Sigmoid colon (tissue), 7 donors: ENCODE results near the gene ARSJ. TPM values are rescaled to one million over a fixed set of nuclear protein-coding genes. Genes with fewer than 3 reads are reported as not detected.
A peak's percentile ranks its signal among the peaks of the same experiment; 100 is the strongest.

ENCODE experiments used
- DNase-seq: peaks from one replicate; pipeline ENCODE4 v3.0.0-alpha.2; 2019
- H3K27ac ChIP-seq, 4 donors: fragments of 200-600 bp; sonication (generic); one replicate each; pipeline ENCODE4 v1.5.1; 2016 to 2019; ENCODE audit warnings: mild to moderate bottlenecking in 1 of 4
- H3K27me3 ChIP-seq, 3 donors: fragments of 200-600 bp; sonication (generic); one replicate each; pipeline ENCODE4 v1.5.1; 2019; ENCODE audit warnings: mild to moderate bottlenecking in 1 of 3
- H3K36me3 ChIP-seq, 4 donors: fragments of 200-600 bp; sonication (generic); one replicate each; pipeline ENCODE4 v1.5.1; 2016 to 2019
- H3K4me1 ChIP-seq, 4 donors: fragments of 200-600 bp; sonication (generic); one replicate each; pipeline ENCODE4 v1.5.1; 2017 to 2019
- H3K4me3 ChIP-seq, 4 donors: fragments of 200-600 bp; sonication (generic); one replicate each; pipeline ENCODE4 v1.5.1; 2017 to 2019; ENCODE audit warnings: mild to moderate bottlenecking in 2 of 4, moderate library complexity in 1 of 4
- H3K9me3 ChIP-seq, 4 donors: fragments of 200-600 bp in 3 of 4; sonication (generic) in 3 of 4; one replicate each; pipeline versions ENCODE4 v1.5.1 to v1.6.1; 2013 to 2019
- CTCF ChIP-seq, 4 experiments: fragments of 450-650 bp in 3 of 4; fragments of 200-600 bp in 1 of 4; IDR thresholded peaks; one replicate each; pipeline ENCODE4 v1.5.1; 2016 to 2019; ENCODE audit warnings: antibody characterized with exemption in 4 of 4, mild to moderate bottlenecking in 3 of 4, moderate library complexity in 2 of 4
- EP300 ChIP-seq, 4 donors: sonication (generic); formaldehyde crosslinking; IDR thresholded peaks; one replicate each; pipeline ENCODE4 v1.6.1; 2017; ENCODE audit warnings: antibody characterized with exemption in 4 of 4
- POLR2A ChIP-seq, 2 donors: fragments of 450-650 bp; IDR thresholded peaks; one replicate each; pipeline ENCODE4 v1.6.1; 2016; ENCODE audit warnings: antibody characterized with exemption in 2 of 2, mild to moderate bottlenecking in 2 of 2, moderate library complexity in 2 of 2
- POLR2AphosphoS5 ChIP-seq, 4 donors: sonication (generic); formaldehyde crosslinking; IDR thresholded peaks; one replicate each; pipeline ENCODE4 v1.6.1; 2017; ENCODE audit warnings: antibody characterized with exemption in 4 of 4
- WGBS, 2 donors: extraction: QIAGEN DNeasy Blood & Tissue Kit; methylation state at CpG; one replicate each; pipeline ENCODE4 v1.1.7; 2013; 5-methylcytosine and 5-hydroxymethylcytosine counted together
- intact Hi-C: fragments of 100-400 bp; cut with DNase I; formaldehyde crosslinking; loops from one replicate; pipeline ENCODE4 v1.15.1; 2023
- polyA plus RNA-seq, 3 donors: library from polyadenylated mRNA; stranded (reverse); fragments of 200-250 nt; gene quantifications; one replicate each; pipeline ENCODE4 v1.2.3, GENCODE V29; 2013
- total RNA-seq, 4 donors: library from RNA; depleted of rRNA; stranded (reverse); fragments of >200 nt; gene quantifications; one replicate each; pipeline ENCODE4 v1.1.0, GENCODE V29; 2016
- donor health status: healthy with polysubstance abuse.
- donor health status: Bipolar disorder and iron deficiency.
- donor health status: healthy.

ARSJ gene
- total and polyA plus RNA-seq, 7 donors, result 0.46 to 11.9 (median 7.2) TPM

DNA sequence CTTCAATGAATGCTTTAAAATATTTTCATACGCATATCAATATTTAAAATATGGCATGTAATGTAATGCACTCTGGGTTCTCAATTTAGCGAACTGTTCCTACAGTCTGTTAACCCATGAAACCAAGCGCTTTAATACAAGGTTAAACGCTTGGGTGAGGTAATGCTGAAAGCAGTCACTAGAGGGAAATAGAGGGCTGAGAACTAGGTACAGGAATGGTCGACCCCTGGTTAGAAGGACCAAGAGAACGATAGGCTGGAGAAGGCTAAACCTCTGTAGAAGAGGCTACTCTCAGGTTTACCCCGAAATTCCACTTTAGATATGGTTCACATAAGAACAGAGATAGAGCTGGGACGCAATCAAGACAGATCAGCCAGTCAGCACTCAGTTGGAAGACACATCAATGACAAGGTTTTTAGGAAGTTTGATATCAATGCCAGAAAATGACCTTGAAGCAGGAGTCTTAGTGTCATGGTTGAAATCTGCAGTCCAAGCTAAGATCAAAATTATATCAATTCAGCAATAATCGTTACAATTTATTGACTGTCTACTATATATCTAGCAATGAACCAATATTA lies 26.9 kb downstream of the ARSJ start:
- H3K9me3 ChIP-seq, result no peaks in the 10 kb centered on the region
- TF ChIP-seq EP300 (IDR thresholded peaks at IDR 0.05) (no peak), CTCF (IDR thresholded peaks at IDR 0.05) (peak; percentile 12 to 81 (median 62))
- DNase-seq, result no peak
- no peak overlapping the region for H3K4me3 ChIP-seq
- WGBS, 2 donors, result 38 to 57% methylated on average over 9 of the region's 9 CpGs
- no peaks in the 10 kb centered on the region for H3K27me3 ChIP-seq
- intact Hi-C loops, result loop anchor here (10.0 kb wide), 3 partner anchors 122 to 432 kb away; no protein-coding TSS in a partner anchor
- no peaks in the 10 kb centered on the region for H3K36me3 ChIP-seq
- H3K27ac ChIP-seq, result no peak overlapping the region
- H3K4me1 ChIP-seq, result peaks cover 0 to 46% (median 26%) of the 10 kb centered on the region in 4 donors

DNA sequence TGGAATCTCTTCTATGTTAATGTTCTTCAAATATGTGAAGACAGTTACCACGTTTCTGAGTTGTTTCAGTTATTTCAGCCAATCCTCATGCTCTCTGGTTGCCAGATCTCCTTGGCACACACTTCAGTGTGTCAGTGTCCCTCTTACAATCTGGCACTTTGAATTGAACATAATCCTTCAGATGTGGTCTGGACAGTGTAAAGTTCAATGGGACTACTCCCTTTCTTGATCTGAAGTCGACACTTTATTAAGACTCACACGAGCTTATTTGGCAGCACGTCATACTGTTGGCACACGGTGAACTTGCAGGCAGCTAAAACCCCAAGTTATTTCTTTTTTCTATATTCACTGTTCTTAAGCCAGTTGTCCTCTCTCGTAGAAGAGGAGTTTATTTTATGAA lies 28.2 kb downstream of the ARSJ start:
- 15 to 46% methylated on average over 6 of the region's 6 CpGs for WGBS, 2 donors
- DNase-seq, result no peak
- H3K4me3 ChIP-seq, result no peak overlapping the region

DNA sequence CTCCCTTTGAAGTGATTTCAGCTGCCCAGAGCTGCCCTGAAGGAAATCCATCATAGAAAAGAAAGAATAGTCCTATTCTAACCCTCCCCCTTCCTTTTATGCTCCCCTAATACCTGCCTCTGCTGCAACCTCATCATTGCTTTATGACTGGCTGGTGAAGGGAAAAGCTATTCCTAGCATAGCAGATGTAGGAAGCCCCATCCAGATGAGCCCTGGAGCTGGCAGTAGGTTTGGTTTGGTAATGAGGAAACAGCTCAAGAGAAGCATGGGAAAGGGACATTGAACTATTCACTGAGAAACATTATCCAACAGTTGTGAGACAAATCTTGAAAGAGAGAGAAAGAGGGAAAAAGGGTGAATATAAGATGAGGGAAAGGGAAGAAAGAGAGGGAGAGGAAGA lies 29.2 kb downstream of the ARSJ start:
- H3K27me3 ChIP-seq, result no peaks in the 10 kb centered on the region
- H3K4me1 ChIP-seq, result peaks cover 0 to 38% (median 26%) of the 10 kb centered on the region in 4 donors
- TF ChIP-seq CTCF (IDR thresholded peaks at IDR 0.05), result no peak
- no peak for TF ChIP-seq POLR2AphosphoS5 (IDR thresholded peaks at IDR 0.05)
- TF ChIP-seq EP300 (IDR thresholded peaks at IDR 0.05), result no peak
- no peak for TF ChIP-seq POLR2A (IDR thresholded peaks at IDR 0.05)
- no peak for DNase-seq
- H3K36me3 ChIP-seq, result no peaks in the 10 kb centered on the region
- H3K9me3 ChIP-seq, result no peaks in the 10 kb centered on the region
- intact Hi-C loops, result loop anchor here (10.0 kb wide), 3 partner anchors 125 to 435 kb away; no protein-coding TSS in a partner anchor
- peak overlapping the region; percentile 52 to 67 (median 63) for H3K27ac ChIP-seq
- no peak overlapping the region for H3K4me3 ChIP-seq

More for the DNA sequence above, 28.2 kb downstream of the ARSJ start:
- intact Hi-C loops, result loop anchor here (10.0 kb wide), 3 partner anchors 124 to 434 kb away; no protein-coding TSS in a partner anchor
- TF ChIP-seq POLR2A (IDR thresholded peaks at IDR 0.05) (no peak), CTCF (IDR thresholded peaks at IDR 0.05) (no peak), EP300 (IDR thresholded peaks at IDR 0.05) (no peak), POLR2AphosphoS5 (IDR thresholded peaks at IDR 0.05) (peak in 2 of 4 donors; percentile 60 to 63)
- Histone ChIP-seq H3K36me3 (no peaks in the 10 kb centered on the region), H3K27ac (peak overlapping the region; percentile 52 to 67 (median 63)), H3K9me3 (no peaks in the 10 kb centered on the region), H3K4me1 (peaks cover 0 to 46% (median 26%) of the 10 kb centered on the region in 4 donors), H3K27me3 (no peaks in the 10 kb centered on the region)

DNA sequence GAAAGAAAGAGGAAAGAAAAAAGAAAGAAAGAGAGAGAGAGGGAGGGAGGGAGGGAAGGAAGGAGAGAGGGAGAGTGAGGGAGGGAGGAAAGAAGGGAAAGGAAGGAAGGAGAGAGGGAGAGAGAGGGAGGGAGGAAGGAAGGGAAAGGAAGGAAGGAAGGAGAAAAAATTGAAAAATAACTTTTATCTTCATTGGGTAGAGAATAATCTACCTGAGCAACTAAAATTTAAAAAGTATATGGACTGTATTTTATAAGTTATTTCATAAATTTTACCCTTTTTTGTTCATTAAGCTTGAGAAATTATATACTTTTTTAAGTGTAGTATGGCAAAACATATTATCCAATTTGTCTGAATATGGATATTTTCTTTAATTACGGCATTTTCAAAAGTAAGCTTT lies 32.0 kb downstream of the ARSJ start:
- intact Hi-C loops, result no loop called here
- Histone ChIP-seq H3K4me3 (no peak overlapping the region), H3K9me3 (no peaks in the 10 kb centered on the region), H3K27me3 (no peaks in the 10 kb centered on the region), H3K36me3 (no peaks in the 10 kb centered on the region), H3K4me1 (peaks cover 0 to 26% (median 20%) of the 10 kb centered on the region in 4 donors), H3K27ac (no peak overlapping the region)
- WGBS, 2 donors, result 96 to 97% methylated on average over 1 of the region's 1 CpG
- TF ChIP-seq CTCF (IDR thresholded peaks at IDR 0.05) (no peak), EP300 (IDR thresholded peaks at IDR 0.05) (no peak), POLR2A (IDR thresholded peaks at IDR 0.05) (no peak), POLR2AphosphoS5 (IDR thresholded peaks at IDR 0.05) (no peak)
- no peak for DNase-seq

- Histone ChIP-seq H3K4me1 (peaks cover 0 to 11% (median 8%) of the 10 kb centered on the region in 4 donors), H3K9me3 (no peaks in the 10 kb centered on the region), H3K36me3 (no peaks in the 10 kb centered on the region), H3K4me3 (no peak overlapping the region), H3K27me3 (no peaks in the 10 kb centered on the region), H3K27ac (no peak overlapping the region)
- TF ChIP-seq EP300 (IDR thresholded peaks at IDR 0.05), result no peak
- TF ChIP-seq POLR2AphosphoS5 (IDR thresholded peaks at IDR 0.05), result no peak
- TF ChIP-seq POLR2A (IDR thresholded peaks at IDR 0.05), result no peak
- no peak for TF ChIP-seq CTCF (IDR thresholded peaks at IDR 0.05)
- WGBS, 2 donors, result 88 to 95% methylated on average over 1 of the region's 1 CpG
- intact Hi-C loops, result no loop called here
- no peak for DNase-seq
These were observed 33.5 kb downstream of the ARSJ start for GRCh38 chr4:113945906-113946305.
